ENCODE results near the gene PARD6G.
"Not testable (repeated sequence)": the region's sequence is repeated elsewhere in the genome, so short reads cannot be mapped to it uniquely, and the experiment has no call there.

The PARD6G gene, protein sequence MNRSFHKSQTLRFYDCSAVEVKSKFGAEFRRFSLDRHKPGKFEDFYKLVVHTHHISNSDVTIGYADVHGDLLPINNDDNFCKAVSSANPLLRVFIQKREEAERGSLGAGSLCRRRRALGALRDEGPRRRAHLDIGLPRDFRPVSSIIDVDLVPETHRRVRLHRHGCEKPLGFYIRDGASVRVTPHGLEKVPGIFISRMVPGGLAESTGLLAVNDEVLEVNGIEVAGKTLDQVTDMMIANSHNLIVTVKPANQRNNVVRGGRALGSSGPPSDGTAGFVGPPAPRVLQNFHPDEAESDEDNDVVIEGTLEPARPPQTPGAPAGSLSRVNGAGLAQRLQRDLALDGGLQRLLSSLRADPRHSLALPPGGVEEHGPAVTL

GRCh38 chr18:80247393-80247841 lies at the start of gene PARD6G:
Gene PARD6G, minus strand, starts transcription at chr18:80247514. Its CDS starts 166 bp downstream, at chr18:80247348.
- peak; percentile 78 for DNase-seq

GRCh38 chr18:80262241-80263033 lies 15.1 kb upstream of the PARD6G start:
- not testable (repeated sequence) for DNase-seq

DNA sequence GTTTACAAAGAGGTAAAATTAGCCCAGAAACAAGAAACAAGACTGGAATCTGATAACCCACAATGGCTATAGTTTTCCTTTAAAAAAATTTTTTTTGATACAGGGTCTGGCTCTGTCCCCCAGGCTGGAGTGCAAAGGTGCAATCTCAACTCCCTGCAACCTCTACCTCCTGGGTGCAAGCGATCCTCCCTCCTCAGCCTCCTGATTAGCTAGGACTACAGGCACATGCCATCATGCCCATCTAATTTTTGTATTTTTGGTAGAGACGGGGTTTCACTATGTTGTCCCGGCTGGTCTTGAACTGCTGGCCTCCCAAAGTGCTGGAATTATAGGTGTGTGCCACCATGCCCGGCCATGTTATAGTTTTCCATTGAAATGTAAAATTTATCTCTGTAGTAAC lies 12.3 kb upstream of the PARD6G start:
- DNase-seq, result no peak

DNA sequence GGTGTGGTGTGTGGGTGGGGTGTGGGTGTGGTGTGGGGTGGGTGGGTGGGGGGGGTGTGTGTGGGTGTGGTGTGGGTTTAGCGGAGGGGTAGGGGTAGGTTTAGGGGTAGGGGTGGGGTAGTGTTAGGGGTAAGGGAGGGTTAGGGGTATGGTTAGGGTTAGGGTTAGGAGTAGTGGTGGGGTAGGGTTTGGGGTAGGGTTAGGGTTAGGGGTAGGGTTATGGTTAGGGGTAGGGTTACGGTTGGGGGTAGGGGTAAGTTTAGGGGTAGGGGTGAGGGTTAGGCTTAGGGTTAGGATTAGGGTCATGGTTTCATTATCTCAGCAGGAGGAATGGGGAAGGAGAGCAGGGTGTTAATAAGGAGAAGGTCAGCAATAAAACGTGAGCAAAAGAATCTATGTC lies 11.3 kb upstream of the PARD6G start:
- no peak for DNase-seq

DNA sequence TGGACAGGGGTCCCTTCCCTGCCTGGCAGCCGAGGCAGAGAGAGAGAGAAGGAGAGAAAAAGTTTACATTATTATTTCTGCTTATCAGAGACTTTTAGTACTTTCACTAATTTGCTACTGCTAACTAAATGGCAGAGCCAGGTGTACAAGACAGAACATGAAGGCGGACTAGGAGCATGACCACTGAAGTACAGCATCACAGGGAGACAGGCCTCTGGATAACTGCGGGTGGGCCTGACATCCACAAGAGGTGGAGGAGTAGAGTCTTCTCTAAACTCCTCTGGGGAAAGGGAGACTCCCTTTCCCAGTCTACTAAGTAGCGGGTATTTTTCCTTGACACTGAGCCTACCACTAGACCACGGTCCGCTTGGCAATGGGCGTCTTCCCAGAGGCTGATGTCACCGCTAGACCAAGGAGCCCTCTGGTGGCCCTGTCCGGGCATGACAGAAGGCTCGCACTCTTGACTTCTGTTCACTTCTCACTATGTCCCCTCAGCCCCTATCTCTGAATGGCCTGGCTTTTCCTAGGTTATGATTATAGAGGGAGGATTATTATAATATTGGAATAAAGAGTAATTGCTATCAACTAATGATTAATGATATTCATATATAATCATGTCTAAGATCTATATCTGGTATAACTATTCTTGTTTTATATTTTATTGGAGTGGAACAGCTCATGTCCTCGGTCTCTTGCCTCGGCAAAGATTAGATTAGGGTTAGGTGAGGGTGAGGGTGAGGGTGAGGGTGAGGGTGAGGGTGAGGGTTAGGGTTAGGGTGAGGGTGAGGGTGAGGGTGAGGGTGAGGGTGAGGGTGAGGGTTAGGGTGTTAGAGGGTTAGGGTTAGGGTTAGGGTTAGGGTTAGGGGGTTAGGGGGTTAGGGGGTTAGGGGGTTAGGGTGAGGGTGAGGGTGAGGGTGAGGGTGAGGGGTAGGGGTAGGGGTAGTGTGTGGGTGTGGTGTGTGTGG lies 10.5 kb upstream of the PARD6G start:
- peak; percentile 71 for DNase-seq

- DNase-seq, result no peak
Observed at GRCh38 chr18:80254971-80255500, 7.7 kb upstream of the PARD6G start.

- DNase-seq, result no peak
Observed at GRCh38 chr18:80253871-80254492, 6.7 kb upstream of the PARD6G start.

- DNase-seq, result no peak
Observed at GRCh38 chr18:80253236-80253635, 5.9 kb upstream of the PARD6G start.

GRCh38 chr18:80252136-80252535 lies 4.8 kb upstream of the PARD6G start:
- no peak for DNase-seq

GRCh38 chr18:80251700-80252099 lies 4.4 kb upstream of the PARD6G start:
- DNase-seq, result no peak

DNA sequence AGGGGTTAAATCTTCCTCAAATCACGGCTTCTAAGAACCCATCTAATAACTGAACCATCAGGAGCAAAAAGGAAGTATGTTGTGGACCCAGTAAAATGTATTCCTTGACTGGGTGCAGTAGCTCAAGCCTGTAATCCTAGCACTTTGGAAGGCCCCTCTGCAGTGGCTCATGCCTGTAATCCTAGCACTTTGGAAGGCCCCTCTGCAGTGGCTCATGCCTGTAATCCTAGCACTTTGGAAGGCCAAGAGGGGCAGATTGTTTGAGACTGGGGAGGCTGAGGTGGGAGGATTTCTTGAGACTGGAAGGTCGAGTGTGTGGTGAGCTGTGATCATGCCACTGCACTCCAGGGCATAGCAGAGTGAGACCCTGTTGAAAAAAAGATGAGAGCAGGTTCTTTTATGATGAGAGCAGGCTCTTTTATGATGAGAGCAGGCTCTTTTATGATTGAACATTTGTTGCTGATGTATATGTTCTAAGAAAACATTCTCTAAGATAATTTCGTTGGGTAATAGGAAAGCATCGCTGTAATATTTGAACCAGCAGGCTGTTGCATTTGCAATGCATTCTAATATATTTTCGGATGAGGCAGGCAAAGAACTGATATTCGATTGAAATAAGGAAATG lies 3.5 kb upstream of the PARD6G start:
- no peak for DNase-seq

DNA sequence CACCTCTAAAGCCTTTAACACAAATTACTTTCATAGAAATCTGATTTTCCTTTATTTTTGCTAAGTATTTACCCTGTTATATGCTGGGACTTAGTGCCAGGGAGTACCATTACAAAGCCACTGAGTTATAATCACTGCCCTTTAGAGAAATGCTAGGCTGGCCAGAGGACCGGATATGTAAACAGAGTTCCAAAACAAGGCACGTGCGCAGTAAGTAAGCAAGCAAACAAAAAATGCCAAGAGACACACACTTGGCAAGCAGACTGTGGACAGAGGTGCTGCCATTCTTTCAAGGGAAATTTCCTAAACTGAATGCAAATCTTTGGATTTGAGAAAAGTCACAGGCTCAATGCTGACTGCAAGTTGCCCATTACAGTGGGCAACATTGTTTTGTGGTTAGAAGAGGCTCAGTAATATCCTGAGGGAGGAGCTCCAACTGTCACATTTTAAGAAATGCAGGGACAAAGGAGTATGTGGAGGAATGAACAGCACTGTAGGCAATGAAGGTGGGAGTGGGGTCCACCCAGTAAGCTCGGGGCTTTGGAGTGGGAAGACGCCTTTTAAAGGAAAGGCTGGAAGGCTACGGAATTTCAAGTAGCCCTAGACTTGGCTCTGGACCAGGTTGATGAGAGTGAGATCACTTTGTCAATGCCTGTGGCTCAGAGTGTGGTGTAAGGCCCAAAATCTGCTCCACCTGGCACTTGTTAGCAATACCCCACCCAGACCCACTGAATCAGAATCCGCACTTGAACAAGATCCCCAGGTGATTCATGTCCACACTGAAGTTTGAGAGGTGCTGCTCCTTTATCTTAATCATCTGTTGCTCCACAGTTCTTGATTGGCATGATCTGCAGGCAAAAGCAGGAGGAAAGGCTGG lies 2.1 kb upstream of the PARD6G start:
- no peak for DNase-seq

DNA sequence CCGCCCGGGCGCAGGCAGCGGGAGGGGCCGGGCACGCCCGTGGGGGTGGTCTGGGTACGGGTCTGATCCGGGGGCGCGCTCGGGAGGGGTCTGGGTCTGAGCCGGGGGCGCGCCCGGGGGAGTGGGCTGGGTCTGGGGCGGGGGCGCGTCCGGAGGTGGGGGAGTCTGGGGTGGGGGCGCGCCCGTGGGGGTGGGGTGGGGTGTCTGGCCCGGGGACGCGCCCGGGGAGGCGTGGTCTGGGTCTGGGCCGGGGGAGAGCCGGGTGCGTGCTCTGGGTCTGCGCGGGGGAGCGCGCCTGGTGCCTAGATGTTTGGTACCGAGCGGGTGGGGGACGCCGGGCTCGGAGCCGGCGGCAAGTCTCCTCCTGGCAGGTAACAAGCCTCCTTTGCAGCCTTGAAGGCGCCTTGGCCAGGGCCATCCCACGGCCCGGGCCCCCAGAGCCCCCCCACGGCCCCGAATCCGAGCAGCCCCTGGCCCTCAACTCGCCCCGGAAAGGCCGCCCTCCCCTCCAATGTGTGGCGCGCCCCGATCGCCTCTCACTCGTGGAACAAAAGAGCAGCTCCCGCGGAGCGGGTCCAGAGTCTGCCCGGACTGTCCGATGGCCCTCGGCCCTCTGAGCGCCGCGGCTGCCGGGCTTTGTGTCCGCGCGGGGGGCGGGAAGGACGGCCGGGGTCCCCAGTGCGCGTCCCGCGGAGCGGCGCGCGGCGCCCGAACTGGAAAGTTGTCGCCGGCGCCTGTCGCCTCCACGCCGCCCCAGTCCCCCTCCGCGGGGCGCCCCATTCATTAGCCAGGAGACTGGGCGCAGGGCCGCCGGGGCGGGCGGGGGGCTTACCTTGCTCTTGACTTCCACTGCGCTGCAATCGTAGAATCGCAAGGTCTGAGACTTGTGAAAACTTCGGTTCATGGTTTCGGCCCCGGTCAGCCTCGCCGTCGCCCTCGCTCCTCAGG lies 595 bp downstream of the PARD6G start:
- no peak for DNase-seq

- DNase-seq, result no peak
Observed at GRCh38 chr18:80245781-80246444, 1.4 kb downstream of the PARD6G start.

DNA sequence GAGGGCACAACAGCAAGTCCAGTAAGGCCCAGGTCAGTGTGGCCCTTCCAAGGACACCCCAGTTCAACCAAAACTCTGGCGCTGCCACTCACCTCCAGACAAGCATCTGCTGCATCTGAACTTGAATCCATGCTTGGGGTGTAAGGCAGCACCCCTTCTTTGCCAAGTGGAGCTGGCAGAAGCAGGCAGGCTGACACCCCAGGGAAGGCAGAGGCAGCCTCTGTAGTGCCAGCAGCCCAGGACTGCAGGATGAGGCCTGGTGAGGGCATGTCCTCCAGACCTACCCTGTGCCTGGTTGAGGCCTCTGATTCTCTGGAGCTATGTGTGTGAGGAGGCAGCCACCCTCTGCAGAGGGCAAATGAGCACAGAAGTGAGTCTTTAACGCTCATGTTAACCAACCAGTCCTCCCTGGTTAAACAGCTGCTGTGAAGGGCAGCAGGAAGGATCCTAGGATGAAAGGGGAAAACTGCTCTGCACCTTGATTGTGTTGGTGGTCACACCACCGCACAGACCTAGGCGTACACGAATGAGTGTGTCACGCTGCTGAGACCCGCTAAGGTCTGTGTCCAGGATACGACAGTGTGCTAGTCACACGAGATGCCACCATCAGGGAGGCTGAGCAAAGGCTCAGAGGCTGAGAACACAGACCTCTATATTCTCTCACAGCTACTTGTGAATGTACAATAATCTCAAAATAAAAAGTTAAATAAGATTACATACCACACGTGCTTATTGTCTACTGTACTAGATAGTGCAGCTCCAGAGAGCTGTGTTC lies 2.2 kb downstream of the PARD6G start:
- peak; percentile 16 for DNase-seq

DNA sequence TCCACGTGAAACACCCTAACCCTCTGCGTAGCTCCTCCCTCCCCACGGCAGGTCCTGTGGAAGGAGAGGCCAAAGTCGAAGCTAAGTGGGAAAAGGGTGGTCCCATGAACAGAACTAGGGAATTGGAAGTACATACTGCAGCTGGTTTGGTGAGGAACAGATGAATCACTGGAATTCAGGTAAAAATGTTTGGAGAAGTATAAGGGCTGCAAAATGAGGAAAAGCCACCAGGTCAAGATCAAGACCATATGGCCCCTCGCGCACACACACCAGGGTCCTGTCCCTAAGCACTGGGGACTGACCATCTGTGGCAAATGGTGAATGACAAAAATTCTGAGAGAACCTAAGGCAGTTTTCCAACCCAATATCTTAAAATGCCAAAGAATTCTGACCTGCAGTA lies 3.1 kb downstream of the PARD6G start:
- no peak for DNase-seq

- no peak for DNase-seq
Observed at GRCh38 chr18:80243204-80243603, 4.1 kb downstream of the PARD6G start.

Measured in hematopoietic multipotent progenitor cell treated with erythropoietin and hydrocortisone succinate and interleukin-3 and kit ligand, for 6 days (in vitro differentiated cells).